Myocyte (in vitro differentiated cells): ENCODE results near the gene SIGLEC11. TPM values are rescaled to one million over a fixed set of nuclear protein-coding genes. Genes with fewer than 3 reads are reported as not detected.
"Not testable (repeated sequence)": the region's sequence is repeated elsewhere in the genome, so short reads cannot be mapped to it uniquely, and the experiment has no call there.

Source experiments
- DNase-seq: peaks from one replicate; pipeline ENCODE4 v3.0.0-alpha.2; 2012; ENCODE audit warnings: low read depth
- total RNA-seq: library from RNA; depleted of rRNA; stranded (reverse); fragments of >200 nt; gene quantifications from 2 replicates; pipeline ENCODE4 v1.2.3, GENCODE V29; 2014

The SIGLEC11 gene
- total RNA-seq, 1 donor from 2014 or later: not detected

DNA sequence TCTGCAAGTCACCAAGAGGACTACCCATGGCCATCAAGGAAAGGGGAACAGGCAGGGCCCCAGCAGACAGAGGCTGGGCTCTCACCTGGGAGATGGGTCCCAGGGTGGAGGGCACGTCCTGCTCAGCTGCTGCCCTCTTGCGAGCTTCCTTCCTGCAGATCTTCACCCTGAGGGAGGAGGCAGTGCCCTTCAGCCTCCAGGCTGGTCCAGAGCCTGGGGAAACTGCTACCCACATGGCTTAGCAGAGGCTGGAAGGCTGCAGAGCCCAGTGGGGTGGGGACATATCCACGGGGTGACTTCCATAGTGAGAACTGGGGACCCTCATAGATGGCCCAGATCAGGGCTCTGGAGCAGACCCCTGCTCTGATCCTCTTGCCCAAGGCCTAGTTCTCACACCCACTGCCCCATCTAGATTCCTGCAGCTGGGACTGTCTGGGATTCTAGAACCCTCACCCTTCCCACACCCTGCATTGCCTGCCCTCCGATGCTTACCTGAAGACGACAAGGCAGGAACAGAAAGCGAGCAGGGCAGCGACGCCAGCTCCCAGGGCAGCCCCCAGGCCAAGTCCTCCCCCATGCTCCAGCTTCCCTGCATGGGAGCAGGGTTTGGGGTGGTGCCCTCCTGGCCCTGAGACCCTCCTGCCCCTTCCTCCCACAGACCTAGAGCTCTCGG, 9.0 kb downstream of the SIGLEC11 start:
- DNase-seq: no peak

DNA sequence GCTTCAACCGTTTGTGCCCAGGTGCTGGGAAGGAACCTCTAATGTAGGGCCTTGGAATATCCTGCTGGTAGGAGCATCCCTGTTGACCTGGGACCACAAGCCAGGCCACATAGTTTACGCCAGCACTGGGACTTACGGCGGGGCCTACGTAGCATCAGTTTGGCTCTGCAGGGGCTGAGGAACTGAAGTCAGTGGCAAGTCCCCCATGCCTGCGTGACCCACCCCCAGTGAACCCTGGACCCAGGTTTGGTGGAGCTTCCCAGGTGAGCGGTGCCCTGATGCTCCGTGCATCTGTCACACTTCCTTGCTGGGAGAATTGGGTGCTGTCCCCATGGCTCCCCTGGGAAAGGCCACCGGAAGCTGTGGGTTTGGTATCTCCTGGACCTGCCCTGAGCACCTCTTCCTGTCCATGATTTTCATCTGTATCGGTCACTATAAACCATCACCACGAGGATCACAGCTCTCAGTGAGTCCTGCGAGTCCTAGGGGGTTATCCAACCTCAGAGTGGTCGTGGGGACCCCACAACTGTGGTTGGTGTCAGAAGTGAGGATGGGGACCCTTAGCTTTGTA, 9.9 kb downstream of the SIGLEC11 start:
- DNase-seq: no peak

DNA sequence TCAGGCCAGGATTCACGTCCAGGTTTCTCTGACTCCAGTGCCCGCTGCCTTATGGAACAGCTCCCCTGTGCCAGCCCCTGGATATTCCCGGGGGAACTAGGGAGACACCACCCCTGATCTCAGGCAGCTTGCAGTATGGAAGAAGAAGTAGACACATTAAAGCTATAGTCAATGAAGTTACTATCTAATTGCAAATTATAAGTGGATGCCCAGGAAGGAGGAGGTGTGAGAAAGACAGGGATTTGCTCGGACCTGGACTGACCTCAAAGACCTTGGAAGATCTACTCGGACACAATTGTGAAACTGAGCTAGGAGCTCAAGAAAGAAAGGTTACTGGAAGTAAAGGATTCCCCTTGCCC, 10.4 kb downstream of the SIGLEC11 start:
- no peak for DNase-seq

DNA sequence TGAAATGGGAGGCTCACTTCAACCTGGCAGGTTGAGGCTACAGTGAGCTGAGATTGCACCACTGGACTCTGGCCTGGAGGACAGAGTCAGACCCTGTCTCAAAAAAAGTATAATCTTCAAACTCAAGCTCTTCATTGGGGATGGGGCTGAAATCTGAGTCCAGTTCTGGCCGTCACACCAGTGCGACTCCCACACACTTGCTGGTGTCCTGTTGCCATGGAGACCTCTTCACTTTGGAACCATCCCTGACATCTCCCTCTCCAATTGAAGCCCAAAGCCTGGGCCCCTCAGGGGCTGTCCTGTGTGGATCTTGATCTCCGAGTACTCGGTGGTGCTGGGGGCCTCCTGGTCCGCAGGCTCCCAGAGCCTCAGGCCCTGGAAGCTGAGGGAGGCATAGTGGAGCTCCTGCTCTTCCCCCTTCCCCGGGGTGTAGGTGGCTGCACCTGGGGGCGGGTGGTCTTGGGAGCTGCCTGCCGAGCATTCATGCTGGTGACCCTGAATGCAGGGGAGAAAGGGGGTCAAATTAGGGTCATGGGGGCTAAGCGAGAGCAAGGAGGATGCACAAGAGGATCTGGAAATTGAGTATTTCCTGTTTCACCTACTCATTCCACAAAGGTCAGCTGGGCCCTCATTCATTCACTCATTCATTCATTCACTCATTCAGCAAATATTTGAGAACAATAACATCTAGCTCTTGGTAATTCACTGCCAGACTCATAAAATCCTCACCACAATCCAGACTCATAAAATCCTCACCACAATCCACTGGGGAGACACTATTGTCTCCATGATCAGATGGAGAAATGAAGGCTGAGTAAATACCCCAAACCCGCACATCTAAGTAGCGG, 11.0 kb downstream of the SIGLEC11 start:
- peak; percentile 22 for DNase-seq

DNA sequence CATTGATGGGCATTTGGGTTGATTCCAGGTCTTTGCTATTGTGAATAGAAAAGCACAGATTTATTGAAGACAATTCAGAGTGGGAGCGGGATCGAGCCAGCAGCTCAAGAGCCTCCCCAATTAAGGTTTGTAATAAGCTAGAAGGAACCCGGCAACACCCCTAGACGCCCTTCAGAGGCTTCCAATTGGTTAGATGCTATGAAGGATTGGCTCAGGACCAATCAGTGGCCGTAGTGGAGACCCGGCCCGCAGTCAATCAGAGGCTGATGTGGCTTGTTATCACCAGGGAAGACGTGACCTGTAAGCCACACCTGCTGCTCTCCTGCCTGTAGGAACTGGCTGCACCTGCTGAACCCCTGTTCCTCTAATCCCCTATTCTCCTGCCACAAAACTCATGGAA, 14.6 kb downstream of the SIGLEC11 start:
- no peak for DNase-seq

DNA sequence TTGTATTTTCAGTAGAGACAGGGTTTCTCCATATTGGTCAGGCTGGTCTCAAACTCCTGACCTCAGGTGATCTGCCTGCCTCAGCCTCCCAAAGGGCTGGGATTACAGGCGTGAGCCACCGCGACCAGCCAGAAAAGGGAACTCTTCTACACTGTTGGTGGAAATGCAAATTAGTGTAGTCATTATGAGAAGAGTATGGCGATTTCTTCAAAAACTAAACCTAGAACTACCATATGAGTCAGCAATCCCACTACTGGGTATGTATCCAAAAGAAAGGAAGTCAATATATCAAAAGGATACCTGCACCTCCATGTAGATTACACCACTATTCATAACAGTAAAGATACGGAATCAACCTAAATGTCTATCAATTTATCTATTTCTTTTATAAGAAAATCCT, 16.4 kb downstream of the SIGLEC11 start:
- DNase-seq: not testable (repeated sequence)

DNA sequence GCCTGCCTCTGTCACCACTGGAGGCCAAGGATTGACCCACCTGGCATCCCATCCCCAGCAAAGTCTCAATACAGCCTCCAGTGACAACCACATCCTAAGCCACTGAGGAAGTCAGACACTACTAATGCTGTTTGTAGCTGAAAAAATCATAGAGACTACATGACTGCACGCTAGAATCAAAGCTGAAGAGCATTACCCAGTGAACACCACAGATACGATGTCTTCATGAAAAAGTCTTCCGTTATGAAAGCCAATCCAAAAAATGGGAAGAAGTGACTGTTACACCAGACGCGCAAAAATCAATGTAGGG, 20.5 kb downstream of the SIGLEC11 start:
- DNase-seq: no peak

DNA sequence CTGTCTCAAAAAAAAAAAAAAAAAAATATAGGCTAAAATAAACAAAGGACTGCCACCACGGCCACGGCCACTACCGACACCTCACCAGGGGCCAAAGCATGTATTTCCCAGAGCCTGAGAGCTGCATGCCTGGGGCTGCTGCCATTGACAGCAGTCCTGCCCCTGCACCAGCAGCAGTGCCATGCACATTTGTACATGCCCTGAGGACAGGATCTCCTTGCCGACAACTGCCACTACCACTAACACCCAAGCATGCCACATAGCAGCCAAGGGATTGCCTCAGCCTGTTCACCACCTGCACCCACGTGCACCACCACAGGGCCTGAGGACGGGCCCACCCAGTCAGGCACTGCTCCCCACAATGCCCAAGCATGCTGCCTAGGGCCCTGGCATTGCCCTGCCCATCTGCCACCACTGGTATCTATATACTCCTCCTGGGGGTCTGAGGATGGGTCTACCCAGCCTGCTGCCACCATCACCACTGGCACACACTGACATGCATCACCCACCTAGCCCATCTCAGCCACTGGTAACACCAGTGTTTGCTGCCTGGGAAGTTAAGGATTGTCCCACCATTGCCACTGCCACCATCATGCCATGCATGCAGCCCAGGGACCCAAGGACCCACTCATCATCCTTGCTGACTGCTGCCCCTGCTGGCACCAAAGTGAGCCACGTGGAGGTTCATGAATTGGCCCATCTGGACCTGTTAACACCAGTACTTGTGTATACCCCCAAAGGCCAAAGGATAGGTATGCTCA, 21.1 kb downstream of the SIGLEC11 start:
- DNase-seq: no peak

DNA sequence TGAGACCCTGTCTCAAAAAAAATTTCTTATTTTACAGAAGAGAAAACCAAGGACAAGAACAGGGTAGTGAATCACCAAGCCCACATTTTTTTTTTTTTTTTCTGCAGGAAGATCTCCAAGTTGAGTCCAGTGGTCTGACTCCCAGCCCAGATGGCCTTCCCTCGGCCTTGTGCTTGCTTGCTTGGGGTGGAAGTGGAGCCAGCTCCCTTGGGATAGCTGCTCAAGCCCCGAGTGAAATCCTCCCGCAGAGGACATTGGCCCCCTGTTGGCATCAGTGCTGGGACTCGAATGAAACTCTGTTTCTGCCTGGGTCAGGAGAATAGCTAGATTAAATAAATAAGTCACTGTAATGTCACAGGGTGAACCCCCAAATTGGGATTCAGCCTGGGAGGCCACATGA, 22.3 kb downstream of the SIGLEC11 start:
- DNase-seq: no peak

DNA sequence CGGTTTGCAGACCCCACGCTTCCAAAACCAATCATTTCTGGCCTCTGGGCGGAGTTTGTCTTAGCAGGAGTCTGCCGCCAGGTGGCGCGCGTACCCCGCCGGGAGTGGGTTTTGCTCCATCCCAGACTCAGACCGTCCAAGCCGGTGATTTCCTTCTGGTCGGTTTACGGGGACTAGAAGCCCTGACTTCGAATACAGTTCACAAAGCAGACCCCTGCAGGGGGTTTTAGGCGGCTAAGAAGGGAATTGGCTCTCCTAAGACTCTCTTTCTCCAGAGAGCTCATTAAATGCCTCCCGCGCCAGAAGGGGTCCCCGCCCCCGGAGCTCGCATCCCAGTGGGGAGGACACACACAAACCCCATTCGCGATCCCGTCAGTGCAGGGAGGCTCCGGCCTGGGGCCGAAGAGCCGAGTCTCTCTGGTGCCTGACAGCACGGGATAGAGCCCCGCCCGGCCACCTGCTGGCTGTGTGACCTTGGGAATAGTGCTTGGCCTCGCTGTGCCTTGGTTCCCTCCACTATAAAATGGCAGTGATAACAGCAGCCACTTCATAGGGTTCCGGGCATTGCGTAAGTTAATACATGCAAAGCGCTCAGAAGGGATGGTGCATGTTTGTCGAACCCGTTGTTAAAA, 23.1 kb downstream of the SIGLEC11 start:
- DNase-seq: peak; percentile 72

DNA sequence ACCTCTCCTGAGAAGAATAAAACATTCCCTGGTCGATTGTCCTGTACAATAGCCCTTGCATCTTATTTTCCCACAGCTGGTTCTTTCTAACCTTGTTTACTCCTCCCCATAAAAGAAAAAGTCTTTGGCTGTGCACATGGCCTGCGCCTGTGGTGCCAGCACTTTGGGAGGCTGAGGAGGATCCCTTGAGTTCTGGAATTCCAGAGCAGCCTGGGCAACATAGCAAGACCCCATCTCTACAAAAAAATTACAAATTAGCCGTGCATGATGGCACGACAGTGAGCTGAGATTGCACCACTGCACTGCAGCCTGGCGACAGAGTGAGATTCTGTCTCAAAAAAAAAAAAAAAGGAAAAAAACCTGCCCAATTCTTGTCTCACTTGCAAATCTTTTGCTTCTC, 24.4 kb downstream of the SIGLEC11 start:
- no peak for DNase-seq

DNA sequence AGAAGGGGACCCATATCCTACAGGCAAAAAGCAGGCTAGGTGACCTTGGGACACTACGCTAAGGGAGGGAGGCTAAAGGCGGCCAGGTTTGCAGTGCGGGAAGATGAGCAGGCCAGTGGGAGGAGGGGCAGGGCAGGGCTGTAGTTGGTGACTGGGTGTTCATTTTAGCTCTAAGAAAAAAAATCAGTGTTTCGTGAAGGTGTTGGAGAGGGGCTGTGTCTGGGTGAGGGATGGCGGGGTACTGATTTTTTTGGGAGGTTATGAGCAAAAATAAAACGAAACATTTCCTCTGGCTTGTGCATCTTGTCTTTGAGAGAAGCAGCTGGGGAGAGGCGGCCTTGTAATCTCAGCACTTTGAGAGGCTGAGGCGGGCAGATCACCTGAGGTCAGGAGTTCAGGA, 27.3 kb downstream of the SIGLEC11 start:
- no peak for DNase-seq

DNA sequence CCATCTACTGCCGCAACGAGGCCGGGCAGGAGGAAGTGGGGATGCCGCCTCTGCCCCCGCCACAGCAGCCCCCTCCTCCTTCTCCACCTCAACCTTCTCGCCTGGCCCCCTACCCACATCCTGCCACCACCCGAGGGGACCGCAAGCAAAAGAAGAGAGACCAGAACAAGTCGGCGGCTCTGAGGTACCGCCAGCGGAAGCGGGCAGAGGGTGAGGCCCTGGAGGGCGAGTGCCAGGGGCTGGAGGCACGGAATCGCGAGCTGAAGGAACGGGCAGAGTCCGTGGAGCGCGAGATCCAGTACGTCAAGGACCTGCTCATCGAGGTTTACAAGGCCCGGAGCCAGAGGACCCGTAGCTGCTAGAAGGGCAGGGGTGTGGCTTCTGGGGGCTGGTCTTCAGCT, 28.2 kb downstream of the SIGLEC11 start:
- DNase-seq: no peak

DNA sequence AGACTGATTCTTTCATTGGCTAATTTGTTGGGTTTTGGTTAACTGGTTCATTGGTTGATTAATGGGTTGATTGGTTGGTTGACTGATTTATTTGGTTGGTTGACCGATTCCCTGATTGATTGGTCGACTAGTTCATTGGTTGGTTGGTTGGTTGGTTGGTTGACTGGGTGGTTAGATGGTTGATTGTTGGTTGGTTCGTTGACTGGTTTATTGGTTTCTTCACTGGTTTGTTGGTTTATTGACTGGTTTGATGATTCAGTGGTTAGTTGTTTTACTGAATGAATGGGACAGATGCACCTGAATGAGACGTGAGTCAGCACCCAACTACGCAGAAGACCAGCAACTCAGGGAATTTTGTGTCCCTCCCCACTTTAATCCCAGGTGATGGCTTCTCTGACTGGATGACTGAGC, 28.9 kb downstream of the SIGLEC11 start:
- DNase-seq: no peak

DNA sequence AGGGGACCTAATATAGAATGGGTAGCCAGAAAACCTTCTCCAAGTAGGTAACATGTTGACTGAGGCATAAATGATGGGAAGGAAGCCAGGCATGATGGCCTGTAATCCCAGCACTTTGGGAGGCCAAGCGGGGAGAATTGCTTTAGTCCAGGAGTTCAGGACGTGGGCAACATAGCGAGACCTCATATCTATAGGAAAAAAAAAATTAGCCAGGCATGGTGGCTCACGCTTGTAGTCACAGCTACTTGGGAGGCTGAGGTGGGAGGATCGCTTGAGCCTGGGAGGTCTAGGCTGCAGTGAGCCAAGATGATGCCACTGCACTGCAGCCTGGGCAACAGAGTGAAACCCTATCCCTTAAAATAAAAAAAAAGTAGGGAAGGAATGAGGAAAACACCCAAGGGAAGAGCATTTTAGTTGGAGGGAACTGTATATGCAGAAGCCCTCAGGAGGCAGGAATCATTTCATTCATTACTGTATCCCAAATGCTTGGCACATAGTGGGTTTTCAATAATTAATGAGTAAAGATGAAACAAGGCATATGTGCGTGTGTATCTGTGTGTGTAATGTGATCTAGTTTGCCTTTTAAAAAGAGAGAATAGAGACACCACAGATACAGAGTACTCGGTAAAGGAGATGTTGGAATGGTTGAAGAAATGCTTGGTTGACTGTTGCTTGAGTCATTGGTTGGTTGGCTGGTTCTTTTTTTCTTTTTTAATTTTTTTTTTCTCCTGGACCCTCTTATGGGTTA, 29.5 kb downstream of the SIGLEC11 start:
- DNase-seq: no peak

DNA sequence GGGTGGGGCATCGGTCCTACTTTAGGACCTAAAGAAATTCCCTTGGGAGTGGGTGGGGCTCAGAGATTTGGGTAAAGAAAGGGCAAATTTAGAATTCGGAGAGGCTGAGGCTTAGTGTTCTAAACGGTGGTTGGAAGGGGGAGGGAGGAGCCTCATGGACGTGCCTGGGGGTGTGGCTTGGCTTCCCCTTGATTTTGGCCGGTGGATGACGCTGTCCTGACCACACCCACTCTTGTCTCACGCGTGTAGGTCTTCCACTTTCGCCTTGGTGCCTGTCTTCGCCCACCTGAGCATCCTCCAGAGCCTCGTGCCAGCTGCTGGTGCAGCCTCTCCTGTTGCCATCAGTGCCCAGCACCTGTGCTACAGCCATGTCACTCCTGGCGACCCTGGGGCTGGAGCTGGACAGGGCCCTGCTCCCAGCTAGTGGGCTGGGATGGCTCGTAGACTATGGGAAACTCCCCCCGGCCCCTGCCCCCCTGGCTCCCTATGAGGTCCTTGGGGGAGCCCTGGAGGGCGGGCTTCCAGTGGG, 30.4 kb downstream of the SIGLEC11 start:
- DNase-seq: no peak

DNA sequence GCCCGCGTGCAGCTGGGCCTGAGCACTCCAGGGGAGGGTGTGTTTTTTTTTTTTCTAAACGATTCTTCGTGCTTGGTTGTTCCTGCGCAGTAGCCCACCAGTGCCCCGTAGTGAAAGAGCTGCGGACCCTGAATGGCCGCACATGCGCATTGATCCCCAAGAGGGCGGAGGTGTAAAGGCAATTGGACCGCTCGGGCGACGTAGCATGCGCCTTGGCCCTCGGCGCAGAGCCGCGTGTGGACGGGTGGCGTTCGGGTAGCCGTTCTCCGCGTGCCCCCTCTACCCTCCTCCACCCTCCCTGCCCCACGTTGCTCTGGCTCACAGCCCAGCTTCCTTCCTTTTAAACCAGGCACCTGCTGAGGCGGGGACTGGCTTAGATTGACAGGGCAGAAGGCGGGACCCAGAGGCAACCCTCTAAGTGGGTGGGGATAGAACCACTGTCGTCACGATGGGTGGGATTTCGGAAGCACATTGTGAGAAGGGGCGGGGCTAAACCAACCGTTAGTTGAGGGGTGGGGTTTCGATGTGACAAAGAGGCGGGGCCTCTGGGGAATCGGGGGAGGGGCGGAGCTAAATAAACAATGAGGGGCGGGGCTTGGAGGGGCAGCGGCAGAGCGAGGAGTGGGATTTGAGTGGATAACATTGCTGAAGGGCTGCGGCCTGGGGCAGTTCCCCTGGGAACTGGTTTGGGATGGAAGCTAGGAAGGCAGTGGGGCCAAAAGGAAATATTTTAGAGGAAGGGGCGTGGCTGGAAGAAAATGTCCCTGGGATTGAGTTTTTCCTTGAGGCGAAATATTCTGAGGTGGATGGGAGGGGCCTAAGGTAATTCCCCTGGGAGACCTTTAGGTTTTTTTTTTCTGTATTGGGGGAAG, 31.1 kb downstream of the SIGLEC11 start:
- peak; percentile 95 for DNase-seq

DNA sequence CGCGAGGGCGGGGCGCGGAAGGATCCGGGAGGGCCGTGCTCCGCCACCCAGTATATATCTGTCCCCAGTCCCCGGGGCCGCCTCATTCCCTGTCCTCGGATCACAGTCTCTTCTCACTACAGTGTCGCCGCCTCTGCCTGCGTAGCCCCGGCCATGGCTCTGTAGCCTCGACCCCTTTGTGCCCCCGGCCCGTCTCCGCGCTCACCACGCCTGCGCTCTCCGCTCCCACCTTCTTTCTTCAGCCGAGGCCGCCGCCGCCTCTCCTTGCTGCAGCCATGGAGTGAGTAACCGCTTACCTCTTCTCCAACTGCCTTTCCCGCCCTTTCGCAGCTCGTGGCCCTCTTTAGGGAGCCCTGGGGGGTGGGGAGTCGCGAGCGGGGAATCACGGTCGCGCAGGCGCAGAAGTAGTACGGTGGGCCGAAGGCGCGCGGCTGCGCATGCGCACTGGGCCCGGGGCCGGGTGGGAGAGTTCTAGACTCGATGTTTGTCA, 31.8 kb downstream of the SIGLEC11 start, which contains the start of the genes ATF5 and NUP62:
ATF5 (plus strand) TSS at position 85 of the 490 bp plus-strand sequence. CDS start 1,646 bp downstream, outside the sequence.
NUP62 (minus strand) TSS at position 384 of the 490 bp plus-strand sequence. CDS start 19,697 bp downstream, outside the sequence.
- peak; percentile 91 for DNase-seq
